H1 (cell line): ENCODE measurements around the gene KRTAP10-8. TPM values are rescaled to one million over a fixed set of nuclear protein-coding genes. Genes with fewer than 3 reads are reported as not detected.

ENCODE experiments used
- CHD2 ChIP-seq: IDR thresholded peaks from 2 replicates; pipeline ENCODE4 v1.6.1; 2012; ENCODE audit warnings: low read length, improper control_type of control experiment
- CTBP2 ChIP-seq: IDR thresholded peaks from 2 replicates; pipeline ENCODE4 v1.7.0; 2011; ENCODE audit warnings: borderline replicate concordance, mild to moderate bottlenecking, moderate library complexity, mixed read lengths, low read length; ENCODE audit not compliant: insufficient read depth, insufficient read length
- KDM1A ChIP-seq: fragments of 200-600, 300-600 bp; sonication (generic); IDR thresholded peaks from 2 replicates; pipeline ENCODE4 v1.7.1; 2016; ENCODE audit warnings: mild to moderate bottlenecking, low read length, borderline replicate concordance
- POLR2A ChIP-seq, 2 experiments: IDR thresholded peaks; 1 replicate in 1 of 2; 2 replicates in 1 of 2; pipeline ENCODE4 v1.6.1; 2011; ENCODE audit warnings: low read depth in 2 of 2, low read length in 2 of 2, mild to moderate bottlenecking in 2 of 2; ENCODE audit errors: control extremely low read depth in 1 of 2
- POLR2AphosphoS5 ChIP-seq: IDR thresholded peaks from 2 replicates; pipeline ENCODE4 v1.6.1; 2011; ENCODE audit warnings: low read depth, low read length
- SIN3A ChIP-seq, 2 experiments: IDR thresholded peaks in 1 of 2; conservative IDR thresholded peaks in 1 of 2; 2 replicates each; pipeline ENCODE4 v1.6.1; 2011 to 2012; ENCODE audit warnings: low read length in 2 of 2, improper control_type of control experiment in 1 of 2, low read depth in 1 of 2, mild to moderate bottlenecking in 1 of 2
- SIRT6 ChIP-seq: IDR thresholded peaks from one replicate; pipeline ENCODE4 v1.7.1; 2012; ENCODE audit warnings: low read length, inconsistent platforms
- SP2 ChIP-seq: IDR thresholded peaks from 2 replicates; pipeline ENCODE4 v1.6.1; 2012; ENCODE audit warnings: mild to moderate bottlenecking, low read length, inconsistent platforms
- polyA plus RNA-seq, 7 experiments: library from polyadenylated mRNA; depleted of rRNA in 3 of 7; stranded (reverse) in 5 of 7; unstranded in 2 of 7; fragments of >200 nt in 5 of 7; fragments of 200-250 nt in 2 of 7; gene quantifications; 1 replicate in 5 of 7; 2 replicates in 1 of 7; 4 replicates in 1 of 7; pipeline versions ENCODE4 v1.2.1 to v1.2.3, GENCODE V29; 2011 to 2013; ENCODE audit warnings: missing spikeins in 2 of 7, mixed read lengths in 2 of 7
- total RNA-seq: library from RNA; stranded (reverse); fragmentation: NEBNext Ultra II Directional; extraction: Animal tissue kit (Norgen Biotek cat#: 25700); gene quantifications from 2 replicates; pipeline ENCODE4 v1.2.1, GENCODE V29; 2021
- TF ChIP-seq, protein P1 (sequence below): IDR thresholded peaks from 2 replicates; pipeline ENCODE4 v1.6.1; 2012; ENCODE audit warnings: inconsistent platforms
- TF ChIP-seq, protein P2 (sequence below): IDR thresholded peaks from 2 replicates; pipeline ENCODE4 v1.6.1; 2011; ENCODE audit warnings: low read length, improper control_type of control experiment

Gene KRTAP10-8
- total and polyA plus RNA-seq, 2 of the 8 experiments (the other 6 are each of a cell fraction or from before 2014, with no cell fraction given), result not detected

DNA sequence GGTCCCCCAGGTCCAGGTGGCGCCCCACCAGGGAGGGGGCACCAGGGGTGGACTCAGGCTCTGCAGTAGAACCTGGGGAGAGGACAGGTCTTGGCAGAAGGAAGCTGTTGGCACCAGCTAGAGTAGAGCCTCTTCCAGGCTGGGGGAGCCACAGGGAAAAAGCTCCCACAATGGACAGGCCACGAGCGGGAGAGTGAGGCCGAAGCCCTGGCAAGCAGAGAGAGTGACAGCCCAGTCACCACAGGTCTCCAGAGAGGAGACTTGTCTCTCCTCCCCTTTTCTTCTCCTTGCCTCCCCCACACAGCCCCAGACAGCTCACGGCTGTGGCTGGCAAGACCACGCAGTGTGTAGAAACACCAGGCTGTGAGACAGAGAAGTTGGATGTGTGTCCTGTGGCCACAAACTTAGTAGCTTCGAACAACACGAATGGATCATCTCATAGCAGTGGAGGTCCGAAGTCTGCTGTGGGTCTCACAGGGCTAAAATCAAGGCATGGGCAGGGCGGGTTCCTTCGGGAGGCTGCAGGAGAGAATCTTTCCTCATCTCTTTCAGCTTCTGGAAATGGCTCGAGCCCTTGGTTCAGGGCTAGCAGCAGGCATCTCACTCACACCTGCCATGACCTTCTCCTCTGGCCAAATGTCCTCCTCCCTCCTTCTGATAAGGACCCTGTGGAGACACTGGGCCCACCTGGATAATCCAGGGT lies 39.2 kb downstream of the KRTAP10-8 start (continued):
- TF ChIP-seq SIN3A (conservative IDR thresholded peaks at IDR 0.05 in 1 of 2, IDR thresholded peaks at IDR 0.05 in 1 of 2; ENCODE audit: low read depth in 1 of 2, low read length in 2 of 2) (no peak), KDM1A (no peak), POLR2AphosphoS5 (no peak), SP2 (no peak), SIRT6 (no peak), CTBP2 (no peak), CHD2 (no peak), POLR2A (IDR thresholded peaks at IDR 0.05; ENCODE audit: control extremely low read depth in 1 of 2, low read depth in 2 of 2, low read length in 2 of 2) (no peak)
- TF ChIP-seq, protein P1, sequence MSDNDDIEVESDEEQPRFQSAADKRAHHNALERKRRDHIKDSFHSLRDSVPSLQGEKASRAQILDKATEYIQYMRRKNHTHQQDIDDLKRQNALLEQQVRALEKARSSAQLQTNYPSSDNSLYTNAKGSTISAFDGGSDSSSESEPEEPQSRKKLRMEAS, result no peak
- TF ChIP-seq, protein P2, sequence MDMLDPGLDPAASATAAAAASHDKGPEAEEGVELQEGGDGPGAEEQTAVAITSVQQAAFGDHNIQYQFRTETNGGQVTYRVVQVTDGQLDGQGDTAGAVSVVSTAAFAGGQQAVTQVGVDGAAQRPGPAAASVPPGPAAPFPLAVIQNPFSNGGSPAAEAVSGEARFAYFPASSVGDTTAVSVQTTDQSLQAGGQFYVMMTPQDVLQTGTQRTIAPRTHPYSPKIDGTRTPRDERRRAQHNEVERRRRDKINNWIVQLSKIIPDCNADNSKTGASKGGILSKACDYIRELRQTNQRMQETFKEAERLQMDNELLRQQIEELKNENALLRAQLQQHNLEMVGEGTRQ, result no peak
